Measurements from ENCODE around the gene ALG9. TPM values are rescaled to one million over a fixed set of nuclear protein-coding genes. Genes with fewer than 3 reads are reported as not detected.

ALG9 gene
- total and polyA plus RNA-seq, 7 donors, result 9.6 to 21.9 (median 15.3) TPM

GRCh38 chr11:111812211-111812610 lies 59.2 kb downstream of the ALG9 start:
- no peaks in the 10 kb centered on the region for H3K27me3 ChIP-seq (ENCODE audit: insufficient read depth in 3 of 3, low read length in 2 of 3)
- no peak overlapping the region for H3K4me3 ChIP-seq
- H3K27ac ChIP-seq, result no peak overlapping the region
- WGBS, 3 donors, result 97 to 100% (median 100%) methylated on average over 2 of the region's 2 CpGs
- no peaks in the 10 kb centered on the region for H3K4me1 ChIP-seq
- DNase-seq (no peak), ATAC-seq (no peak)
- no peak for TF ChIP-seq CTCF (IDR thresholded peaks at IDR 0.05)
- intact Hi-C loops (cut with DNase I), result no loop called here
- peaks cover 2 to 29% of the 10 kb centered on the region in 2 donors for H3K36me3 ChIP-seq (ENCODE audit: insufficient read depth in 1 of 2, low read depth in 1 of 2)
- no peaks in the 10 kb centered on the region for H3K9me3 ChIP-seq

GRCh38 chr11:111811445-111811844 lies 59.9 kb downstream of the ALG9 start:
- H3K27ac ChIP-seq, result no peak overlapping the region

GRCh38 chr11:111808834-111809233 lies 62.5 kb downstream of the ALG9 start:
- peaks cover 2 to 62% of the 10 kb centered on the region in 2 donors for H3K36me3 ChIP-seq (ENCODE audit: insufficient read depth in 1 of 2, low read depth in 1 of 2)
- no peak for TF ChIP-seq CTCF (IDR thresholded peaks at IDR 0.05)
- H3K4me1 ChIP-seq, result no peaks in the 10 kb centered on the region
- intact Hi-C loops (cut with DNase I), result no loop called here
- H3K9me3 ChIP-seq, result no peaks in the 10 kb centered on the region
- H3K27me3 ChIP-seq (ENCODE audit: insufficient read depth in 3 of 3, low read length in 2 of 3), result no peaks in the 10 kb centered on the region
- no peak overlapping the region for H3K4me3 ChIP-seq
- ATAC-seq, result no peak
- no peak for DNase-seq
- WGBS, 3 donors, result 96 to 100% (median 97%) methylated on average over 2 of the region's 2 CpGs
- H3K27ac ChIP-seq, result no peak overlapping the region

More at GRCh38 chr11:111811445-111811844, 59.9 kb downstream of the ALG9 start:
- Histone ChIP-seq H3K27me3 (ENCODE audit: insufficient read depth in 3 of 3, low read length in 2 of 3) (no peaks in the 10 kb centered on the region), H3K36me3 (ENCODE audit: insufficient read depth in 1 of 2, low read depth in 1 of 2) (peaks cover 2 to 36% of the 10 kb centered on the region in 2 donors), H3K4me1 (no peaks in the 10 kb centered on the region), H3K4me3 (no peak overlapping the region), H3K9me3 (no peaks in the 10 kb centered on the region)
- ATAC-seq, result no peak
- WGBS, 3 donors, result 99 to 100% (median 100%) methylated on average over 2 of the region's 2 CpGs
- no peak for TF ChIP-seq CTCF (IDR thresholded peaks at IDR 0.05)
- intact Hi-C loops (cut with DNase I), result no loop called here
- no peak for DNase-seq

- 94 to 95% (median 94%) methylated on average over 2 of the region's 2 CpGs for WGBS, 3 donors
- peaks cover 2 to 66% of the 10 kb centered on the region in 2 donors for H3K36me3 ChIP-seq (ENCODE audit: insufficient read depth in 1 of 2, low read depth in 1 of 2)
Observed at GRCh38 chr11:111808063-111808588, 63.3 kb downstream of the ALG9 start.

More at GRCh38 chr11:111808063-111808588, 63.3 kb downstream of the ALG9 start:
- no peak for TF ChIP-seq CTCF (IDR thresholded peaks at IDR 0.05)
- no peak overlapping the region for H3K4me3 ChIP-seq
- DNase-seq, result no peak
- H3K27me3 ChIP-seq (ENCODE audit: insufficient read depth in 3 of 3, low read length in 2 of 3), result no peaks in the 10 kb centered on the region
- H3K27ac ChIP-seq, result no peak overlapping the region
- ATAC-seq, result no peak
- H3K9me3 ChIP-seq, result no peaks in the 10 kb centered on the region
- intact Hi-C loops (cut with DNase I), result no loop called here
- no peaks in the 10 kb centered on the region for H3K4me1 ChIP-seq
